ENCODE results near the gene RABL6. TPM values are rescaled to one million over a fixed set of nuclear protein-coding genes. Genes with fewer than 3 reads are reported as not detected.
"Not testable (repeated sequence)": the region's sequence is repeated elsewhere in the genome, so short reads cannot be mapped to it uniquely, and the experiment has no call there.

The RABL6 gene
- total RNA-seq, 2 donors from 2014 or later: 69.8 to 72.8 TPM

DNA sequence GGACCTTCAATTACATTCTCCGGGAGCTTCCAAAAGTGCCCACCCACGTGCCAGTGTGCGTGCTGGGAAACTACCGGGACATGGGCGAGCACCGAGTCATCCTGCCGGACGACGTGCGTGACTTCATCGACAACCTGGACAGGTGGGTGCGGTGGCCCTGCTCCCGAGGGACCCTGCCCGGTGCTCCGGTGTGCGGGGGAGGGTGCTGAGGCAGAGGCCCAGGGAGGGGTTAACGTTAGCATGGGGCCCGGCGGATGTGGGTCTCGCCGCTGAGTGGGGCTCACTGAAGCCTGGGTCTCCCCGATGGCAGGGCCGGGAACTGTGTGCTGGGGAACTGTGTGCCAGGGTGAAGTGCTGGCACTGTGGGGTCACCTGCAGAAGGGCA lies 24.0 kb downstream of the RABL6 start:
- Histone ChIP-seq H3K4me1 (peaks cover 14% of the 10 kb centered on the region), H3K9me3 (no peaks in the 10 kb centered on the region), H3K36me3 (replicated peaks in 1 of 2; ENCODE audit: insufficient read depth in 1 of 2, low read depth in 2 of 2) (peaks cover 0 to 20% of the 10 kb centered on the region in 2 donors), H3K27me3 (no peaks in the 10 kb centered on the region), H3K4me3 (no peak overlapping the region), H3K27ac (no peak overlapping the region)
- ATAC-seq (no peak), DNase-seq (peak in 2 of 4 donors; percentile 11)
- intact Hi-C loops (cut with DNase I): no loop called here
- 90 to 97% methylated on average over 6 to 23 of the region's 23 CpGs for WGBS, 2 donors
- TF ChIP-seq, protein P1, sequence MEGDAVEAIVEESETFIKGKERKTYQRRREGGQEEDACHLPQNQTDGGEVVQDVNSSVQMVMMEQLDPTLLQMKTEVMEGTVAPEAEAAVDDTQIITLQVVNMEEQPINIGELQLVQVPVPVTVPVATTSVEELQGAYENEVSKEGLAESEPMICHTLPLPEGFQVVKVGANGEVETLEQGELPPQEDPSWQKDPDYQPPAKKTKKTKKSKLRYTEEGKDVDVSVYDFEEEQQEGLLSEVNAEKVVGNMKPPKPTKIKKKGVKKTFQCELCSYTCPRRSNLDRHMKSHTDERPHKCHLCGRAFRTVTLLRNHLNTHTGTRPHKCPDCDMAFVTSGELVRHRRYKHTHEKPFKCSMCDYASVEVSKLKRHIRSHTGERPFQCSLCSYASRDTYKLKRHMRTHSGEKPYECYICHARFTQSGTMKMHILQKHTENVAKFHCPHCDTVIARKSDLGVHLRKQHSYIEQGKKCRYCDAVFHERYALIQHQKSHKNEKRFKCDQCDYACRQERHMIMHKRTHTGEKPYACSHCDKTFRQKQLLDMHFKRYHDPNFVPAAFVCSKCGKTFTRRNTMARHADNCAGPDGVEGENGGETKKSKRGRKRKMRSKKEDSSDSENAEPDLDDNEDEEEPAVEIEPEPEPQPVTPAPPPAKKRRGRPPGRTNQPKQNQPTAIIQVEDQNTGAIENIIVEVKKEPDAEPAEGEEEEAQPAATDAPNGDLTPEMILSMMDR (IDR thresholded peaks at IDR 0.05): no peak
- TF ChIP-seq POLR2A (IDR thresholded peaks at IDR 0.05): no peak

DNA sequence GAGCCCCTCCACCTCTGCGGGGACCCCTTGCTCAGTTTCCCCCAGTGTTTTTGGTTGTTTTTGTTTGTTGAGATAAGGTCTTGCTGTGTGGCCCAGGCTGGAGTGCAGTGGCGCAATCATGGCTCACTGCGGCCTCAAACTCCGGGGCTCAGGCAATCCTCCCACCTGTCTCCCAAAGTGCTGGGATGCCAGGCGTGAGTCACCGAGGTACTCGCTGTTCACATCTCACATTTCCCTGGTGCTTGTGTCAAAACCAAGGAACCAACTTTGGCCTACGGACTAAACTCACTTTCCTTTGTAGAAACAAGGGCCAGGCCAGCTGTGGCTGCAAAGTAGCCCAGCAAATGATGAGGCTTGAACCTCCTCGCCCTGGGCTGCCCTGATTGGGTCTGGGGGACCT lies 24.8 kb downstream of the RABL6 start:
- TF ChIP-seq, protein P1 (IDR thresholded peaks at IDR 0.05): no peak
- TF ChIP-seq POLR2A (IDR thresholded peaks at IDR 0.05): no peak
- ATAC-seq (no peak), DNase-seq (no peak)
- WGBS, 2 donors: 86 to 88% methylated on average over 8 to 9 of the region's 9 CpGs
- Histone ChIP-seq H3K27ac (no peak overlapping the region), H3K27me3 (no peaks in the 10 kb centered on the region), H3K36me3 (replicated peaks in 1 of 2; ENCODE audit: insufficient read depth in 1 of 2, low read depth in 2 of 2) (peaks cover 0 to 20% of the 10 kb centered on the region in 2 donors), H3K9me3 (no peaks in the 10 kb centered on the region), H3K4me3 (no peak overlapping the region), H3K4me1 (peaks cover 6% of the 10 kb centered on the region)
- intact Hi-C loops (cut with DNase I): no loop called here

DNA sequence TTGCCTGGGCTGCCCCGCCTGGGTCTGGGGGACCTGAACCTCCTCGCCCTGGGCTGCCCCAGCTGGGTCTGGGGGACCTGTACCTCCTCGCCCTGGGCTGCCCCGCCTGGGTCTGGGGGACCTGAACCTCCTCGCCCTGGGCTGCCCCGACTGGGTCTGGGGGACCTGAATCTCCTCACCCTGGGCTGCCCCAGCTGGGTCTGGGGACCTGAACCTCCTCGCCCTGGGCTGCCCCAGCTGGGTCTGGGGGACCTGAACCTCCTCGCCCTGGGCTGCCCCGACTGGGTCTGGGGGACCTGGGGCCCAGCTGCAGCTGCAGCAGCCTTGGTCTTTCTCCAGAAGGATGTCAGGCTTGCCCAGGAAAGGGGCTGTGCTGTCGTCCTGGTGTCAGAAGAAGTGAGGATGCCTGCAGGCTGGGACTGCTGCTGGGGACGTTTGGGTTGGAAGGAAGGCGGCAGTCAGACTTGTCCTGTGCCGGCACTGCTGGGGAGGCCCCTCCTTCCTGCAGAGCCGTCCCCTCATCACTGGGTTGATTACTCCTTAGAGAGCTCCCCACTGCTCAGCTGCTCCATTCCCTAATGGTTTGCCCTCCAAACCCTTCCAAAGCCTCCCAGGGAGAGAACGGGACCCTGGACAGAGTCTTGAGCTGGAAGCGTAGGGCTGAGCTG lies 25.8 kb downstream of the RABL6 start:
- H3K9me3 ChIP-seq; ATAC-seq; H3K4me1 ChIP-seq; H3K4me3 ChIP-seq; intact Hi-C loops (cut with DNase I); H3K27ac ChIP-seq; DNase-seq; H3K27me3 ChIP-seq: not testable (repeated sequence)
- H3K36me3 ChIP-seq (replicated peaks in 1 of 2; ENCODE audit: insufficient read depth in 1 of 2, low read depth in 2 of 2): peaks cover 0 to 20% of the 10 kb centered on the region in 2 donors
- 81 to 90% methylated on average over 2 to 9 of the region's 16 CpGs for WGBS, 2 donors

DNA sequence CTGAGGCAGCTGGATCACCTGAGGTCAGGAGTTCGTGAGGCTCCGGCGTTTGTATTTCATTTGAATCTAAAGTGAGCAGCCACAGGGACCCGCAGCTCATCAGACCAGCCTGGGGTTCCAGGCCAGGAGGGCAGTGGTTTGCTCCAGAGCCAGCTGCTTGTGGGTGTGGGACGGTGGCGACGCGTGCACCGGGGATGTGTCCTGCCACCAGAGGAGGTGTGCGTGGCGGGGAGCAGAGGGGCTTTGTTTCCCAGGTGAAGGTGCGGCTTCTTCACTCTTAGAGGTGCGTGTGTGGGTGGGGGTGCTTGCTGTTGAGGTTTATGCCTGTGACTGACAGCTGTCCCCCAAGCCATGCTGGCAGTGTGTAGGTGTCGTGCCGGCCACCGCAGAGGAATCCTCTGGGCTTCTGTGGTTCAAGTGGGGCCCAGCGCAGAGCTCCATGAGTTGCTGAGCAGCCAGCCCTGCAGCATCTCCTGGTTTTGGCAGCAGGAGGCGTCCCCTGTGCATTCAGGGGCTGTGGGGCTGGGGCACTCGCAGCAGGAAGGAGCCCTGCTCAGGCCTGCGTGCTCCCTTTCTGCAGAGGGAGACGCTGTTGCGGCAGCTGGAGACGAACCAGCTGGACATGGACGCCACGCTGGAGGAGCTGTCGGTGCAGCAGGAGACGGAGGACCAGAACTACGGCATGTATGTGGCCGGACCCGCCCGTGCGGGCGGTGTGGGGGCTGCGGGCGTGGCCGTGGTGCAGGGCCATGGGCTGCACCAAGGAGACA lies 27.6 kb downstream of the RABL6 start:
- Histone ChIP-seq H3K27me3 (no peaks in the 10 kb centered on the region), H3K27ac (no peak overlapping the region), H3K4me1 (peaks cover 6% of the 10 kb centered on the region), H3K36me3 (replicated peaks in 1 of 2; ENCODE audit: insufficient read depth in 1 of 2, low read depth in 2 of 2) (peaks cover 0 to 9% of the 10 kb centered on the region in 2 donors), H3K4me3 (no peak overlapping the region), H3K9me3 (no peaks in the 10 kb centered on the region)
- 94 to 95% methylated on average over 23 to 35 of the region's 36 CpGs for WGBS, 2 donors
- intact Hi-C loops (cut with DNase I): no loop called here
- ATAC-seq: no peak
- peak in 2 of 4 donors; percentile 1 to 10 for DNase-seq
- no peak for TF ChIP-seq POLR2A (IDR thresholded peaks at IDR 0.05)
- TF ChIP-seq, protein P1 (IDR thresholded peaks at IDR 0.05): no peak

Data from body of pancreas (tissue), 4 donors.